ENCODE data around the gene AAK1.
A peak's percentile ranks its signal among the peaks of the same experiment; 100 is the strongest.
"Not testable (repeated sequence)": the region's sequence is repeated elsewhere in the genome, so short reads cannot be mapped to it uniquely, and the experiment has no call there.

Gene AAK1

GRCh38 chr2:69436938-69437750 lies 206.4 kb downstream of the AAK1 start, which contains the start of gene NFU1:
NFU1 (minus strand) TSS chr2:69437435; CDS start chr2:69437422, 13 bp downstream.
- Histone ChIP-seq H3K9ac (ENCODE audit: low read depth in 1 of 2, low read length in 2 of 2) (peak within 1 kb of the TSS; percentile 98 to 99), H3K9me3 (ENCODE audit: control insufficient read depth in 2 of 2, low read length in 2 of 2) (no peaks in the 10 kb centered on the region), H3K27me3 (ENCODE audit: control insufficient read depth in 2 of 2, insufficient read depth in 2 of 2, low read length in 2 of 2) (no peaks in the 10 kb centered on the region), H3K4me1 (ENCODE audit: control insufficient read depth in 2 of 2, insufficient read depth in 2 of 2, low read length in 2 of 2) (peaks cover 16 to 22% of the 10 kb centered on the region in 2 donors), H3K36me3 (ENCODE audit: control insufficient read depth in 2 of 2, insufficient read depth in 2 of 2, low read length in 2 of 2) (no peaks in the 10 kb centered on the region), H3K27ac (ENCODE audit: low read depth in 2 of 2, low read length in 2 of 2) (peak within 1 kb of the TSS; percentile 96 to 99), H3K4me3 (ENCODE audit: low read length in 2 of 2) (peak within 1 kb of the TSS; percentile 88 to 92)

- Histone ChIP-seq H3K27me3 (ENCODE audit: control insufficient read depth in 2 of 2, insufficient read depth in 2 of 2, low read length in 2 of 2) (no peaks in the 10 kb centered on the region), H3K9me3 (ENCODE audit: control insufficient read depth in 2 of 2, low read length in 2 of 2) (no peaks in the 10 kb centered on the region), H3K4me3 (ENCODE audit: low read length in 2 of 2) (peak overlapping the region; percentile 88 to 92), H3K4me1 (ENCODE audit: control insufficient read depth in 2 of 2, insufficient read depth in 2 of 2, low read length in 2 of 2) (peaks cover 16 to 22% of the 10 kb centered on the region in 2 donors), H3K36me3 (ENCODE audit: control insufficient read depth in 2 of 2, insufficient read depth in 2 of 2, low read length in 2 of 2) (peaks cover 1 to 3% of the 10 kb centered on the region in 2 donors), H3K9ac (ENCODE audit: low read depth in 1 of 2, low read length in 2 of 2) (peak overlapping the region; percentile 98 to 99), H3K27ac (ENCODE audit: low read depth in 2 of 2, low read length in 2 of 2) (peak overlapping the region; percentile 96 to 99)
Observed at GRCh38 chr2:69436596-69436937, 207.0 kb downstream of the AAK1 start.

GRCh38 chr2:69434753-69435152 lies 208.8 kb downstream of the AAK1 start:
- Histone ChIP-seq H3K4me1 (ENCODE audit: control insufficient read depth in 2 of 2, insufficient read depth in 2 of 2, low read length in 2 of 2) (peaks cover 16 to 22% of the 10 kb centered on the region in 2 donors), H3K9me3 (ENCODE audit: control insufficient read depth in 2 of 2, low read length in 2 of 2) (no peaks in the 10 kb centered on the region), H3K27ac (ENCODE audit: low read depth in 2 of 2, low read length in 2 of 2) (no peak overlapping the region), H3K4me3 (ENCODE audit: low read length in 2 of 2) (no peak overlapping the region), H3K36me3 (ENCODE audit: control insufficient read depth in 2 of 2, insufficient read depth in 2 of 2, low read length in 2 of 2) (peaks cover 14% of the 10 kb centered on the region in 2 donors), H3K27me3 (ENCODE audit: control insufficient read depth in 2 of 2, insufficient read depth in 2 of 2, low read length in 2 of 2) (no peaks in the 10 kb centered on the region), H3K9ac (ENCODE audit: low read depth in 1 of 2, low read length in 2 of 2) (no peak overlapping the region)

- H3K27ac ChIP-seq (ENCODE audit: low read depth in 2 of 2, low read length in 2 of 2), result no peak overlapping the region
- no peaks in the 10 kb centered on the region for H3K27me3 ChIP-seq (ENCODE audit: control insufficient read depth in 2 of 2, insufficient read depth in 2 of 2, low read length in 2 of 2)
- H3K9me3 ChIP-seq (ENCODE audit: control insufficient read depth in 2 of 2, low read length in 2 of 2), result no peaks in the 10 kb centered on the region
- no peak overlapping the region for H3K4me3 ChIP-seq (ENCODE audit: low read length in 2 of 2)
- H3K4me1 ChIP-seq (ENCODE audit: control insufficient read depth in 2 of 2, insufficient read depth in 2 of 2, low read length in 2 of 2), result peaks cover 0 to 2% of the 10 kb centered on the region in 2 donors
- H3K36me3 ChIP-seq (ENCODE audit: control insufficient read depth in 2 of 2, insufficient read depth in 2 of 2, low read length in 2 of 2), result peaks cover 20 to 22% of the 10 kb centered on the region in 2 donors
- H3K9ac ChIP-seq (ENCODE audit: low read depth in 1 of 2, low read length in 2 of 2), result no peak overlapping the region
Observed at GRCh38 chr2:69429491-69430183, 213.9 kb downstream of the AAK1 start.

- peaks cover 20 to 24% of the 10 kb centered on the region in 2 donors for H3K36me3 ChIP-seq (ENCODE audit: control insufficient read depth in 2 of 2, insufficient read depth in 2 of 2, low read length in 2 of 2)
- no peak overlapping the region for H3K9ac ChIP-seq (ENCODE audit: low read depth in 1 of 2, low read length in 2 of 2)
- H3K27ac ChIP-seq (ENCODE audit: low read depth in 2 of 2, low read length in 2 of 2), result no peak overlapping the region
- no peaks in the 10 kb centered on the region for H3K9me3 ChIP-seq (ENCODE audit: control insufficient read depth in 2 of 2, low read length in 2 of 2)
- no peak overlapping the region for H3K4me3 ChIP-seq (ENCODE audit: low read length in 2 of 2)
- no peaks in the 10 kb centered on the region for H3K27me3 ChIP-seq (ENCODE audit: control insufficient read depth in 2 of 2, insufficient read depth in 2 of 2, low read length in 2 of 2)
- no peaks in the 10 kb centered on the region for H3K4me1 ChIP-seq (ENCODE audit: control insufficient read depth in 2 of 2, insufficient read depth in 2 of 2, low read length in 2 of 2)
Observed at GRCh38 chr2:69428981-69429380, 214.6 kb downstream of the AAK1 start.

- Histone ChIP-seq H3K36me3 (ENCODE audit: control insufficient read depth in 2 of 2, insufficient read depth in 2 of 2, low read length in 2 of 2) (peaks cover 6 to 9% of the 10 kb centered on the region in 2 donors), H3K4me1 (ENCODE audit: control insufficient read depth in 2 of 2, insufficient read depth in 2 of 2, low read length in 2 of 2) (no peaks in the 10 kb centered on the region), H3K9me3 (ENCODE audit: control insufficient read depth in 2 of 2, low read length in 2 of 2) (no peaks in the 10 kb centered on the region), H3K9ac (ENCODE audit: low read depth in 1 of 2, low read length in 2 of 2) (no peak overlapping the region), H3K27me3 (ENCODE audit: control insufficient read depth in 2 of 2, insufficient read depth in 2 of 2, low read length in 2 of 2) (no peaks in the 10 kb centered on the region), H3K27ac (ENCODE audit: low read depth in 2 of 2, low read length in 2 of 2) (no peak overlapping the region), H3K4me3 (ENCODE audit: low read length in 2 of 2) (no peak overlapping the region)
Observed at GRCh38 chr2:69424419-69424818, 219.1 kb downstream of the AAK1 start.

- H3K4me3 ChIP-seq (ENCODE audit: low read length in 2 of 2), result no peak overlapping the region
- no peak overlapping the region for H3K27ac ChIP-seq (ENCODE audit: low read depth in 2 of 2, low read length in 2 of 2)
- H3K36me3 ChIP-seq (ENCODE audit: control insufficient read depth in 2 of 2, insufficient read depth in 2 of 2, low read length in 2 of 2), result peaks cover 6 to 10% of the 10 kb centered on the region in 2 donors
- H3K9me3 ChIP-seq (ENCODE audit: control insufficient read depth in 2 of 2, low read length in 2 of 2), result no peaks in the 10 kb centered on the region
- no peak overlapping the region for H3K9ac ChIP-seq (ENCODE audit: low read depth in 1 of 2, low read length in 2 of 2)
- H3K4me1 ChIP-seq (ENCODE audit: control insufficient read depth in 2 of 2, insufficient read depth in 2 of 2, low read length in 2 of 2), result no peaks in the 10 kb centered on the region
- H3K27me3 ChIP-seq (ENCODE audit: control insufficient read depth in 2 of 2, insufficient read depth in 2 of 2, low read length in 2 of 2), result no peaks in the 10 kb centered on the region
Observed at GRCh38 chr2:69422198-69422597, 221.3 kb downstream of the AAK1 start.

- H3K9me3 ChIP-seq (ENCODE audit: control insufficient read depth in 2 of 2, low read length in 2 of 2); H3K9ac ChIP-seq (ENCODE audit: low read depth in 1 of 2, low read length in 2 of 2); H3K4me3 ChIP-seq (ENCODE audit: low read length in 2 of 2); H3K27ac ChIP-seq (ENCODE audit: low read depth in 2 of 2, low read length in 2 of 2); H3K4me1 ChIP-seq (ENCODE audit: control insufficient read depth in 2 of 2, insufficient read depth in 2 of 2, low read length in 2 of 2); H3K27me3 ChIP-seq (ENCODE audit: control insufficient read depth in 2 of 2, insufficient read depth in 2 of 2, low read length in 2 of 2): not testable (repeated sequence)
- H3K36me3 ChIP-seq (ENCODE audit: control insufficient read depth in 2 of 2, insufficient read depth in 2 of 2, low read length in 2 of 2), result peaks cover 8 to 13% of the 10 kb centered on the region in 2 donors
Observed at GRCh38 chr2:69419111-69419510, 224.4 kb downstream of the AAK1 start.

GRCh38 chr2:69416147-69416546 lies 227.4 kb downstream of the AAK1 start:
- Histone ChIP-seq H3K27ac (ENCODE audit: low read depth in 2 of 2, low read length in 2 of 2) (no peak overlapping the region), H3K4me1 (ENCODE audit: control insufficient read depth in 2 of 2, insufficient read depth in 2 of 2, low read length in 2 of 2) (no peaks in the 10 kb centered on the region), H3K4me3 (ENCODE audit: low read length in 2 of 2) (no peak overlapping the region), H3K27me3 (ENCODE audit: control insufficient read depth in 2 of 2, insufficient read depth in 2 of 2, low read length in 2 of 2) (no peaks in the 10 kb centered on the region), H3K36me3 (ENCODE audit: control insufficient read depth in 2 of 2, insufficient read depth in 2 of 2, low read length in 2 of 2) (peaks cover 8 to 20% of the 10 kb centered on the region in 2 donors), H3K9ac (ENCODE audit: low read depth in 1 of 2, low read length in 2 of 2) (no peak overlapping the region), H3K9me3 (ENCODE audit: control insufficient read depth in 2 of 2, low read length in 2 of 2) (no peaks in the 10 kb centered on the region)

Measured in mucosa of rectum (tissue), 2 donors.